GM18511 (cell line): ENCODE results near the gene PHLDB1.
A peak's percentile ranks its signal among the peaks of the same experiment; 100 is the strongest.
"Not testable (repeated sequence)": the region's sequence is repeated elsewhere in the genome, so short reads cannot be mapped to it uniquely, and the experiment has no call there.

ENCODE experiments used
- ATAC-seq: cut with Tn5 transposase; IDR thresholded peaks from one replicate; pipeline ENCODE4 v1.9.1; 2021; ENCODE audit warnings: mild to moderate bottlenecking, moderate library complexity; ENCODE audit not compliant: unreplicated experiment

Gene PHLDB1

GRCh38 chr11:118607401-118608359 is at the start of gene PHLDB1:
Gene PHLDB1 (plus strand): TSS chr11:118607615. CDS start chr11:118613837, 6,222 bp downstream.
- no peak for ATAC-seq

DNA sequence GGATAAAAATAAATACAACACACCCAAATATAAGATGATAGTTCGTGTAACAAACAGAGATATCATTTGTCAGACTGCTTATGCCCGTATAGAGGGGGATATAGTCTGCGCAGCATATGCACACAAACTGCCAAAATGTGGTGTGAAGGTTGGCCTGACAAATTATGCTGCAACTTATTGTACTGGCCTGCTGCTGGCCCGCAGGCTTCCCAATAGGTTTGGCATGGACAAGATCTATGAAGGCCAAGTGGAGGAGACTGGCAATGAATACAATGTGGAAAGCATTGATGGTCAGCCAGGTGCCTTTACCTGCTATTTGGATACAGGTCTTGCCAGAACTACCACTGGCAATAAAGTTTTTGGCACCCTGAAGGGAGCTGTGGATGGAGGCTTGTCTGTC is 46.6 kb upstream of the PHLDB1 start:
- ATAC-seq = no peak

DNA sequence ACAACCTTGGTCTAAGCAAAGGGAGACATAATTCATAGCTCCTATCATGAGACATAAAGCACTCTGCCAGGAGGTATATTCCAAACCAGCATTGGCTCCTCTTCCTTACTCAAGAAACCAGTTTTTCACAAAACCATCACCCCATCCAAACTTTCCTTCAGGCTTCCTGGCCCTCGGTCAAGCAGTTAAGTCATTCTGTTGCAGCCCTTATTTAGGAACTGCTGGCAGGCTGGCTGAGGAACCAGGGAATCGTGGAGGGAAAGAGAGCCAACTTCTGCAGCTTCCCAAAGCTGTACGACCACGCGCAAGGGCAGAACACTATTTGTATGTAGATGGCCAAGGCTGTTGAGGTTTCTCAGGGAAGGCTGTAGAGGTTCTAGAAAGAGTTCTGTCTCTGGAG is 42.4 kb upstream of the PHLDB1 start:
- ATAC-seq = no peak

GRCh38 chr11:118569670-118570069 is 37.7 kb upstream of the PHLDB1 start:
- no peak for ATAC-seq

DNA sequence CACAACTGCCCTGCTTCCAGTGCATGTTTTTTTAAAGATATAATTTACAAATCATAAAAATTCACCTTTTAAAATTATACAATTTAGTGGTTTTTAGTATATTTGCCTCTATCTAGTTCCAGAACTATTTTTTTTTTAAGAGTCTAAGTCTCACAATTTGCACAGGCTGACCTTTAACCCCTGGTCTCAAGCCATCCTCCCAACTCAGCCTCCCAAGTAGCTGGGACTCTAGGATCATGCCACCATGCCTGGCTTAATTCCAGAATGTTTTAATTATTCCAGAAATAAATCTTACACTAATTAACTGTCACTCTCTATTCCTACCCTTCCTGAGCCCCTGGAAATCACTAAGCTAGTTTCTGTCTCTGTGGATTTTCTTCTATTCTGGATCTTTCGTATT is 36.6 kb upstream of the PHLDB1 start:
- ATAC-seq = no peak

DNA sequence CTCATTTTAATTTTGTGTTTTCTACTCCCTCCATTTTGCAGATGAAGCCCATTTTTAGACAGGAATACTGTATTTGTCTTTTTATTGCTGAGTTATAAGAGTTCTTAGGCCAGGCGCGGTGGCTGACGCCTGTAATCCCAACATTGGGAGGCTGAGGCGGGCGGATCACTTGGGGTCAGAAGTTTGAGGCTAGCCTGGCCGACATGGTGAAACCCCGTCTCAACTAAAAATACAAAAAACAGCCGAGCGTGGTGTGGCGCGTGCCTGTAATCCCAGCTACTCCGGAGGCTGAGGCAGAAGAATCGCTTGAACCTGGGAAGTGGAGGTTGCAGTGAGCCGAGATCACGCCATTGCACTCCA is 35.7 kb upstream of the PHLDB1 start:
- peak; percentile 36 for ATAC-seq

GRCh38 chr11:118572061-118572980 is 35.1 kb upstream of the PHLDB1 start, which contains the start of gene ARCN1:
Gene ARCN1 (plus strand): TSS chr11:118572409. CDS start chr11:118572548, 139 bp downstream.
- ATAC-seq = peak; percentile 75

DNA sequence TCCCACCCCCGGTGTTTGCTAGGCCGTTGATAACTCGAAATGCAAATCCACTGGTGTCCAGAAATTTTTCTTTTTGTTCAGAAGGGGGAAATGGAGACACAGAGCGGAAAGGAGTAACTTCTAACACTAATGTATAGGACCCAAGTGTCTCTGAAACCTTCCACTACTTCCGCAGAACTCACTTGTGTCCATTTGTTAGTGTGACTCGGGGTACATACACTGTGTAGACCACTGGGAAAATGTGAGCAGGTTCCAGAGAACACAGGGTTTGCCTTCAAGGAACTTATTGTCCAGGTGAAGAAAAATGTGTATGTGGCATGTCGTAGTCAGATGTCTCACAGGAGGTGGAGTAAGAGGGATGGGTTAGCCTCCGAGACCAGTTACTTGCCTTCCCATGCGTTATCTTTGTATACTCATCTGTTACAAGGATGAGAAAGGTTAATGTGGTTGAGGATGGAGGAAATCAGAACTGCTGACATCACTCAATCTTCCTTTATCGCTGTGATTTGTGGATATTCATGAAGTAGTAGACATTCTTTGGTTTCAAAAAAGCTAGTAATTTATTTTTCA is 34.3 kb upstream of the PHLDB1 start:
- peak; percentile 25 for ATAC-seq

GRCh38 chr11:118574636-118575035 is 32.8 kb upstream of the PHLDB1 start:
- ATAC-seq = no peak

GRCh38 chr11:118577995-118578394 is 29.4 kb upstream of the PHLDB1 start:
- not testable (repeated sequence) for ATAC-seq

GRCh38 chr11:118581057-118581456 is 26.4 kb upstream of the PHLDB1 start:
- ATAC-seq = no peak

GRCh38 chr11:118587952-118588351 is 19.5 kb upstream of the PHLDB1 start:
- ATAC-seq = no peak

GRCh38 chr11:118592616-118593367 is 14.6 kb upstream of the PHLDB1 start:
- no peak for ATAC-seq

GRCh38 chr11:118594984-118595383 is 12.4 kb upstream of the PHLDB1 start:
- not testable (repeated sequence) for ATAC-seq

DNA sequence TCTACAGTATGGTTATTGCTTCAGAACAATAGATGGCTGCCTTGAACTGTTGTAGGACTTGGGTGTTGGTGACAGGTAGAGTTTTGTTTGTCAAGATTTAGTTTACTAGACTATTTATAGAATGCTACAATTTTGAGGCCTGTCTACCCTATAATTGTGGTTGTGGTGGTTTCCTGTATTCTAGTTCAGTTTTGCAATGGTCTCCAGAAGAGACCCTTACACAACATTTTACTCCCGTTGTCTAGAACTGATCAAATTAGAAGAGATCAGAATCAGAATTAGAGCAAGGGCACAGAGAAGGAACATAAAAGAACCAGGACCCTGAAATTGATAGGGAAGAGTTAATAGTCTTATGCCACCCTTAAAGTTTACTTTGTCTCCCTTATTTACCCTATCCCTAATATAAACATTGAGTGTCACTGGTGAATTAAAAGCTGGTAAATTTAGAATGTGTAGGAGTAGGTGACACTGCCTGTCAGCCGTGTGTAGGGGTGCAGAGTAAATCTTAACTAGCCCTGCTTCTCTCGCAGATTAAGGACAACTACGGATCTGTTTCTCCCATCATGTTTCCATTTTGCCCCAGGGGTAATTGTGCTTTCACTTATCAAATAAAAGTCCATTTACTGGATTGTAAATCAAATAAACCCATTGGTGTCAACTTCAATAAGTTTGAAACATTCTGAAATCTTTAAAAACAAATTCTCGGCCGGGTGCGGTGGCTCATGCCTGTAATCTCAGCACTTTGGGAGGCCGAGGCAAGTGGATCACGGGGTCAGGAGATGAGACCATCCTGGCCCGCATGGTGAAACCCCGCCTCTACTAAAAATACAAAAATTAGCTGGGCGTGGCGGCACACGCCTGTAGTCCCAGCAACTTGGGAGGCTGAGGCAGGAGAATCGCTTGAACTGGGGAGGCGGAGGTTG is 10.9 kb upstream of the PHLDB1 start:
- no peak for ATAC-seq

- no peak for ATAC-seq
These were observed 9.9 kb upstream of the PHLDB1 start for GRCh38 chr11:118597556-118597955.

- ATAC-seq = no peak
These were observed 5.1 kb upstream of the PHLDB1 start for GRCh38 chr11:118602331-118602730.

DNA sequence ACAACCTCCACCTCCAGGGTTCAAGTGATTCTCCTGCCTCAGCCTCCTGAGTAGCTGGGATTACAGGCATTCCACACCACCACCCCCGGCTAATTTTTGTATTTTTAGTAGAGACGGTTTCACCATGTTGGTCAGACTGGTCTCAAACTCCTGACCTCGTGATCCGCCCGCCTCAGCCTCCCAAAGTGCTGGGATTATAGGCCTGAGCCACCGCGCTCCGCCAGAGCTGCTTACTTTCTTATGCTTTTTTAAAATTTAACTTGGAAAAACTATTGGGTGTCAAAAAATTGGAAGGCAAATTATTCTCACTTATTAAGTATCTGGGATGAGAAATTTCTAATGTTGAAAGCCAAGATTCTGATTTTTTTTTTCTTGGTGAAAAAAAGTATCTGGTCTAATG is 3.7 kb upstream of the PHLDB1 start:
- not testable (repeated sequence) for ATAC-seq

DNA sequence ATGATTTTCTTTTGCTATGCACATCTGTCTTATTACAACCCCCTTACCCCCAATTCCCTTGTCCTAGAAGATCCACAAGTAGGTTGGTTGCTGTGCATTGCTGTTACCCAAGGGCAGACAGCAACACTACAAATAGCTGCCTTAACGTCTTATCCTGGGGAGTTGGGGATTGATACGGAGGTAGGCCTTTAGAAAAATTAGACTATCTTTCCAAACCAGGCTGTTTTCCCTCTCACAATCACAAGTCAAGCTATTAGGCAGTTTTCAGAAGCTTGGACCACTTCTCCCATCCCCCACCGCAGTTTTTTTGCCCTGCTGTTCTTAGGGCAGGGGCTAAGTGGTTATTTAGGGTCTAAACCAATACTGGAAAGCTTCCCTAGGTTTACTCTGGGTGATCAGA is 2.8 kb upstream of the PHLDB1 start:
- ATAC-seq = no peak
